Activated CD4-positive, alpha-beta memory T cell treated with anti-CD3 and anti-CD28 coated beads, Interleukin-2, amount 10 ng/mL, durations not matched to agents 7 days and 5 days (primary cell): Measurements from ENCODE around the gene ULBP2. TPM values are rescaled to one million over a fixed set of nuclear protein-coding genes. Genes with fewer than 3 reads are reported as not detected.
"Not testable (repeated sequence)": the region's sequence is repeated elsewhere in the genome, so short reads cannot be mapped to it uniquely, and the experiment has no call there.

Experiments
- CTCF ChIA-PET: fragments of 350-600 bp; sonication (Branson Sonifier 250); formaldehyde crosslinking; loops from one replicate; lab custom pipeline; 2021; ENCODE audit warnings: antibody characterized with exemption, inconsistent platforms; lab: Charles Lee
- POLR2A ChIA-PET: fragments of 350-600 bp; sonication (Branson Sonifier 250); formaldehyde crosslinking; loops from one replicate; lab custom pipeline; 2021; ENCODE audit warnings: antibody characterized with exemption; lab: Charles Lee
- DNase-seq: peaks from one replicate; pipeline ENCODE4 v3.0.0-alpha.2; 2020
- H3K27ac Mint-ChIP-seq: one replicate; pipeline ENCODE4 v1.8.0; 2021; ENCODE audit warnings: mild to moderate bottlenecking, mixed read lengths
- H3K27me3 Mint-ChIP-seq: one replicate; pipeline ENCODE4 v1.8.0; 2021; ENCODE audit warnings: mixed read lengths
- H3K36me3 Mint-ChIP-seq: one replicate; pipeline ENCODE4 v1.8.0; 2021; ENCODE audit warnings: low read depth, mixed read lengths
- H3K4me1 Mint-ChIP-seq: one replicate; pipeline ENCODE4 v1.8.0; 2021; ENCODE audit warnings: mixed read lengths
- H3K4me3 Mint-ChIP-seq: one replicate; pipeline ENCODE4 v1.8.0; 2021; ENCODE audit warnings: mild to moderate bottlenecking, mixed read lengths
- H3K9me3 Mint-ChIP-seq: one replicate; pipeline ENCODE4 v1.8.0; 2021; ENCODE audit warnings: mixed read lengths
- total RNA-seq, 2 experiments: library from RNA; stranded (reverse); gene quantifications; one replicate each; pipeline ENCODE4 v1.2.3, GENCODE V29; 2021

ULBP2 gene
- total RNA-seq, 2 experiments from 2014 or later = 1.5 to 1.8 TPM

DNA sequence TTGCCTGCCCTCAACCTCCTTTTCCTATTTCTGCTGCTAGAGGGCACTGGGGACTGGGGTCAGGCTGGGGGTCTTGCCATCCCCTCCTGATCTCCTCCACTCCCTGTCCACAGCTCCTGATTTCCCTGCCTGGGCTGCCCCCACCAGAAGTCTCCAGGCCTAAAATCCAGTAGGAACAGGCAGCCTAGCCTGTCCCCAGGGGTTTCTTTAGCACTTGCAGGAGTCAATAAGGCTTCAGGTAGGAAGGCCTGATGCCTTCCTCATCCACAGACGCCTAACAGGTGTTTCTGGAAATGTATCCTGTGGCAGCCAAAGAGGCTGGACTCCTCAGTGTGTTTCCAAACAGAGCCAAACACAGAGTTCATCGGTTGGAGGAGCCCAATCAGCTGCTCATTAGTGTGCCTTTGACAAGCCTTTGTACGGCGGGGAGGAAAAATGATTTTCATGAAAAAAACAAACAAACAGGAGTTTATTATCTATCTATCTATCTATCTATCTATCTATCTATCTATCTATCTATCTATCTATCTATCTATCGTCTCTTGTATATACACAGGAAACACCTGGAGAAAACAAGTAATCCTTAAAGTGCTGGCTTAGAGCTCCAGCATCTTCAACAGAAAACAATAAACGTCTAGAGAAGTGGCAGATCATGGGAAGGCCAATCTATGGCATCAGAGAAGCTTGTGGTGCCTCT is 40.2 kb upstream of the ULBP2 start:
- Mint-ChIP-seq H3K4me3 (no peak overlapping the region), H3K27ac (no peak overlapping the region), H3K9me3 (no peaks in the 10 kb centered on the region), H3K36me3 (no peaks in the 10 kb centered on the region), H3K4me1 (peaks cover 14% of the 10 kb centered on the region), H3K27me3 (peaks cover 11% of the 10 kb centered on the region)
- ChIA-PET CTCF (no interaction called here), POLR2A (no interaction called here)
- DNase-seq = no peak

DNA sequence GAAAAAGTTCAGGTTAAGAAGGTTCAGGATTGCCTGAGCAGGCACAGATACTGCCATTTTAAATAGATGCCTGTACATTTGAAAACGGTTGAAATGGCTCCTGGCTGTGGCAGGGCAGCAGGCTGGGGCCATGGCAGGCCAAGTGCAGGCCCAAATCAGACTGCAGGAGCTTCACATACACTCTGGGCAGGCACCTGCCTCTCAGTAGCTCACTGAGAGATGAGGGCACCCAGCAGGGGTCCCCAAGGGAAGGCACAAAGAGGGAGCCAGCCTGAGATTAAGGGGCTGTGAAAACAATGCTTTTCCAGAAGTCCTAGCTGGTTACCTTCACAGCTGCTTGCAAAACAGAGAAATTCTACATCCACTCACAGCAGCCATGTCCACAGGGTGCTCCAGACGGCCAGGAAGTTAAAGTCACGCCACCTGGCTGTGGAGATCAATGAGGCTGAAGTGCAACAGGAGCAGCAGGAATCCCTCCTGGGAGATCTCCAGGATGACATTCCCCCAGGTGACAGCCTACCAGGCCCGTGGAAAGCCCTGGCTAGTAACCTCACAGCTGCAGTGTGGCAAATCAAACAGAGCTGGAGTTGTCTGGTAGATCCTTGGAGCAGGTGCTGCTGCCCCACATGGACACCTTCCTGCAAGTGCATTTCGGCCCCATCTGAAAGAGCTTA is 37.7 kb upstream of the ULBP2 start:
- POLR2A ChIA-PET = interaction anchor here (1.0 kb wide), 1 partner anchor 62 kb away, joined by 3 read pairs; no protein-coding TSS in a partner anchor
- Mint-ChIP-seq H3K27me3 (peaks cover 14% of the 10 kb centered on the region), H3K9me3 (peaks cover 11% of the 10 kb centered on the region), H3K36me3 (peaks cover 2% of the 10 kb centered on the region), H3K27ac (no peak overlapping the region), H3K4me3 (no peak overlapping the region), H3K4me1 (no peaks in the 10 kb centered on the region)
- peak; percentile 8 for DNase-seq
- CTCF ChIA-PET = interaction anchor here (1.1 kb wide), 1 partner anchor 9 kb away, joined by 3 read pairs; no protein-coding TSS in a partner anchor

DNA sequence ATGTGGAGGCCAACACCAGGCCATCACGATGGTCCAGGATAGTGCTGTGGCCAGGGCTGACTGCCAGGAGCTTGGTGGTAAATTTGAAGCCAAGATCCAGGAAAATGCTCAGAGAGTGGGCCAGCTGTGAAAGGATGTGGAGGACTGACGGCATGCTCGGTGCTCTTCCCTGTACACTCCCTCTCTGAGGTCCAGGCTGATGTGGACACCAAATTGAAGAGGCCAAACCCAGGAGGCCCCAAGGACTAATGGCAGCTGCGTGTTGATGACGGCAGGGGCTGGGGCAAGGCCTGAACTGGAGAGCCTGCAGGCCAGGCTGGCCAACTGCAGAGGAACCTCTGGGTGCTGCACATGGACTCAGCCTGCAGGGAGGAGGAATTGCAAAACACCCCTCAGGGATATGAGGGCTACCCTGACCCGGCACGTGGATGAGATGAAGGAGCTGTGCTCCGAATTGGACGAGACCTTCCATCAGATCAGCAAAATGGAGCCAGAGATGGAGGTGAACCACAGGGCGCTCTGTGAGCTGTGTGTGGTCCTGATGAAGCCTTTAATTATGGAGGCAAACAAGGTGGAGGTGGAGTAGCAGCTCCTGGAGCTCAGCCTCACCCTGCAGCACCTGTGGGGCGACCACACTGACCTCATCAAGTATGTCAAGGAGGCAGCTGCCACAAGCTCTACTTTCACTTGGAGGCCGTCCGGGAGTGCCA is 37.0 kb upstream of the ULBP2 start:
- ChIA-PET CTCF (interaction anchor here (1.1 kb wide), 1 partner anchor 10 kb away, joined by 3 read pairs; no protein-coding TSS in a partner anchor), POLR2A (interaction anchor here (1.0 to 1.2 kb wide), 2 partner anchors 8 to 63 kb away, joined by 3 to 4 read pairs; no protein-coding TSS in a partner anchor)
- DNase-seq = peak; percentile 14
- Mint-ChIP-seq H3K27me3 (peaks cover 16% of the 10 kb centered on the region), H3K27ac (no peak overlapping the region), H3K4me3 (no peak overlapping the region), H3K36me3 (peaks cover 2% of the 10 kb centered on the region), H3K4me1 (no peaks in the 10 kb centered on the region), H3K9me3 (peaks cover 11% of the 10 kb centered on the region)

DNA sequence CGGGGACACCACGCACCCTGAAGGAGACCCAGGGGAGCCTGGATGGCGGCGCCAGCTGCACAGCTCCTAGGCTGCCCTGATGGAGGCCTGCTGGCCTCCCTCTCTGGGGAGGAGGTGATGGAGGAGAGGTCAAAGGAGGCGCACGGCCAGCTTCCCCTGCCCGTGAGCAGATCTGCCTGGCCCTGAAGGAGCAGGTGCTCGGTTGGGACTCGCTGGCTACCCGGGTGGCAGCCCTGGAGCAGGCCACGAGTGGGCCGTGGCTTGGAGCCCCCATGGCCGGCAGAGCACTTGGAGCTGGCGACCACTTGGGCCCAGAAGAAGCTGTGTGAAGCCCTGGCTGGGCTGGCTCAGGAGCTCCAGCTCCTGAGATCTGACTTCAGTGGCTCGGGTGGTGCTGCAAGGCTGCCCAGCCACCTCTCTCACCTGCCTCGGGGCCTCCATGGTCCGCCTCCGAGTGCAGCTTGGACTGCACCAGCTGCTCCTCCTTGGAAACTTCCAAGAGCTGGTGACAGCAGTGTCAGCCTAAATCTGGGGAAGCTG is 36.4 kb upstream of the ULBP2 start:
- H3K9me3 Mint-ChIP-seq = peaks cover 11% of the 10 kb centered on the region
- CTCF ChIA-PET = no interaction called here
- H3K27ac Mint-ChIP-seq = no peak overlapping the region
- H3K4me3 Mint-ChIP-seq = no peak overlapping the region
- peaks cover 17% of the 10 kb centered on the region for H3K27me3 Mint-ChIP-seq
- H3K4me1 Mint-ChIP-seq = no peaks in the 10 kb centered on the region
- POLR2A ChIA-PET = interaction anchor here (1.2 kb wide), 1 partner anchor 9 kb away, joined by 4 read pairs; no protein-coding TSS in a partner anchor
- H3K36me3 Mint-ChIP-seq = peaks cover 2% of the 10 kb centered on the region
- peak; percentile 1 for DNase-seq

DNA sequence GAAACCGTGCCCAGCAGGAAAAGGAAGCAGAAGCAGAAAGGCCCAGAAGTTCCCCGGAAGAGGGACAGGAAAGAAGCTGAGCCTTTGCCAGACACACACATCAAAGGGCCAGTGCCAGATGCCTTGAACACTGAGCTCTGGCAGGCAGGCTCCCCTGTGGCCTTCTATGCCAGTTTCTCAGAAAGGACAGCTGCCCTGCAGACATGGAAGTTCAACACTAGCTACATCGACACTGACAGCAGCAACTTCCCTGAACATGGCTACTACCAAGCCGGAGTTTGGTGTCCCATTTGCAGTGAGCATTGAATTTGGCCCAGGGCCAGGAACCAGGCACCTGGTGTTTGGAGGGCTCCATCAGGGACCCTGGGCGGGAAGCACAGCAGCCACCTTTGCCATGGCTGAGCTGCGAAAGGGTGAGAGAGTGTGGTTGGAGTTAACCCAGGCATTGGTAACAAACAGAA is 35.9 kb upstream of the ULBP2 start:
- ChIA-PET CTCF (interaction anchor here (0.6 kb wide), 1 partner anchor 73 kb away, joined by 5 read pairs; no protein-coding TSS in a partner anchor), POLR2A (interaction anchor here (1.2 kb wide), 1 partner anchor 9 kb away, joined by 4 read pairs; no protein-coding TSS in a partner anchor)
- no peaks in the 10 kb centered on the region for H3K4me1 Mint-ChIP-seq
- DNase-seq = no peak
- no peak overlapping the region for H3K4me3 Mint-ChIP-seq
- peaks cover 2% of the 10 kb centered on the region for H3K36me3 Mint-ChIP-seq
- no peak overlapping the region for H3K27ac Mint-ChIP-seq
- peaks cover 11% of the 10 kb centered on the region for H3K9me3 Mint-ChIP-seq
- peaks cover 18% of the 10 kb centered on the region for H3K27me3 Mint-ChIP-seq

DNA sequence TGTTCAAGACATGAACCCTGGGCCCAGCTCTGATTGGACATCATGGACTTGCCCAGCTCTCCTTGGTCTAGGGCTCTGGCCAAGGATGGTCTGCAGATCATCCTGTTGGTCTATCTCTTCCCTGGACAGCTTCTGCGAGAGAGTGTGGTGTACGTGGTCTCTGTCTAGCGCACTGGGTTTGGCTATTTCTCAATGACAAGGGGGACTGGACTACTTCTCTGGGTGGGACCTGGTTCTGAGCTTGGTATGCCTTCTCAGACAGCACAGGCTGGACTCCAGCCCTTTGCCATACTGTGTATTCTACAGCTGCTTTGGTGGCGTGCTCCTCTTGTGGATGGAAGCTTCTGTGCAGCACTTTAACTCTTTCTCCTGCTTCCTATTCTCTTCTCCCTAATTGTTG is 35.4 kb upstream of the ULBP2 start:
- DNase-seq = no peak
- Mint-ChIP-seq H3K36me3 (peaks cover 2% of the 10 kb centered on the region), H3K4me1 (no peaks in the 10 kb centered on the region), H3K27me3 (peaks cover 18% of the 10 kb centered on the region), H3K4me3 (no peak overlapping the region), H3K9me3 (peaks cover 11% of the 10 kb centered on the region), H3K27ac (no peak overlapping the region)
- POLR2A ChIA-PET = no interaction called here
- CTCF ChIA-PET = interaction anchor here (0.6 kb wide), 1 partner anchor 74 kb away, joined by 5 read pairs; no protein-coding TSS in a partner anchor

DNA sequence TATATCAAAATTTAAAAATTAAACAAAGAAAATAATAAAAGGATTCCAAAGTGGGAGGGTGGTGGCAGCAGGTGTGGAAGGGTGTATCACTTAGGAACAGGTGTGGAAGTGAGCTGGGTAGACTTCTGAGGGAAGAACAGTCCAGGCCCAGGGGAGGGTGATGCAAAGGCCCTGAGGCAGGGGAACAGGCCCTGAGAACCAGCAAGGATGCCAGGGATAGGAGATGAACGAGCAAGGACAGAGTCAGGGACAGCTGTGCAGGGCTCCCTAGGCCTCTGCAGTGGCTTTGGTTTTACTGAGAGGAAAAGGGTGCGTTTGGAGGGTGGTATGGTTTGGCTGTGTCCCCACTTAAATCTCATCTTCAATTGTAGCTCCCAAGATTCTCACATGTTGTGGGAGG is 34.5 kb upstream of the ULBP2 start:
- Mint-ChIP-seq H3K36me3 (peaks cover 2% of the 10 kb centered on the region), H3K4me3 (no peak overlapping the region), H3K27ac (no peak overlapping the region), H3K27me3 (peaks cover 14% of the 10 kb centered on the region), H3K9me3 (peaks cover 11% of the 10 kb centered on the region), H3K4me1 (no peaks in the 10 kb centered on the region)
- ChIA-PET POLR2A (no interaction called here), CTCF (no interaction called here)
- DNase-seq = no peak

DNA sequence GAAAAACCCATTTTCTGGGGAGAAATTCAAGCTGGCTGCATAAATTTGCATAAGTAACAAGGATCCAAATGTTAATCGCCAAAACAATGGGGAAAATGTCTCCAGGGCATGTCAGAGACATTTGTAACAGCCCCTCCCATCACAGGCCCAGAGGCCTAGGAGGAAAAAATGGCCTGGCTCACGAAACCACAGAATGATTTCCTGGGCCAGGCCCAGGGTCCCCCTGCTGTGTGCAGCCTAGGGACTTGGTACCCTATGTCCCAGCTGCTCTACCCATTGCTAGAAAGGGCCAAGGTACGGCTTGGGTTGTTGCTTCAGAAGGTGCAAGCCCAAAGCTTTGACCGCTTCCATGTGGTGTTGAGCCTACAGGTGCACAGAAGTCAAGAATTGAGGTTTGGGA is 33.3 kb upstream of the ULBP2 start:
- H3K36me3 Mint-ChIP-seq, H3K4me3 Mint-ChIP-seq, POLR2A ChIA-PET, DNase-seq, H3K4me1 Mint-ChIP-seq, H3K27ac Mint-ChIP-seq, CTCF ChIA-PET: not testable (repeated sequence)
- peaks cover 11% of the 10 kb centered on the region for H3K9me3 Mint-ChIP-seq
- peaks cover 24% of the 10 kb centered on the region for H3K27me3 Mint-ChIP-seq

DNA sequence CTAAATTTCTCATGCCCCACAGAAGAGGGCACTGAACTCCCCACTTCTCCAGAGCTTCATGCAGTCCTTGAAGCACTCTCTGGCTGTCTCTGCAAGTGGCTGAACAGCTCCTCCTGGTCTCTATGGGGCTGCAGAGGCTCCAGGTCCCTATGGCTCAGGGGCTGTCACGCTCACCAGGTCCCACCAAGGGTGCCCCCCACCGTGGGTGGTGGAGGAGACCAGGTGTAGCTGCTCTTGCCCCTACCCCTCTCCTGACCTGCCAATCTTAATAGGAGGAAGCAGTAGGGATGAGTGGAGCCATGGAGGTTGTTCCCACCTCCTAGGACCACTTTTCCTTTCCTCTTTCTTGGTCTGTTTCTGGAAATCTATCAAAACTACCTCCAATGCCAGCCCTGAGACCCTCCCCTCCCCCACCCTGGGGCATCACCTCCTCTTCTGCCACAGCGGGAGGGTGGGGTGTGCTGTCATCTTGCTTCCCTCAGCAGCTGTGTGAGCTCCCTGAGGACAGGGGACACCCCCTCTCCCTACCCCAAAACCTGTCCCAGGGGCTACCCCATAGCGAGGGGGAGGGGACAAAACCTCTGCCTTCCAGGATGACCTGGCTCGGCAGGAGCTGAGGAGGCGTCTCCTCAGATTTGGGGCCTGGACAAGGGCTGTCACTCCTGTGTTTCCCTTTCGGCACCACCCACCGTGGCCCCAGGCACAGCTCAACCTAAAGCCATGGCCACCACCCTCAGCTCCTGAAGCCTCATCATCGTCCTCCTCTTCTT is 31.9 kb upstream of the ULBP2 start:
- Mint-ChIP-seq H3K4me3 (no peak overlapping the region), H3K36me3 (peaks cover 2% of the 10 kb centered on the region), H3K27me3 (peaks cover 34% of the 10 kb centered on the region), H3K27ac (no peak overlapping the region), H3K4me1 (no peaks in the 10 kb centered on the region), H3K9me3 (peaks cover 11% of the 10 kb centered on the region)
- ChIA-PET CTCF (no interaction called here), POLR2A (no interaction called here)
- no peak for DNase-seq

DNA sequence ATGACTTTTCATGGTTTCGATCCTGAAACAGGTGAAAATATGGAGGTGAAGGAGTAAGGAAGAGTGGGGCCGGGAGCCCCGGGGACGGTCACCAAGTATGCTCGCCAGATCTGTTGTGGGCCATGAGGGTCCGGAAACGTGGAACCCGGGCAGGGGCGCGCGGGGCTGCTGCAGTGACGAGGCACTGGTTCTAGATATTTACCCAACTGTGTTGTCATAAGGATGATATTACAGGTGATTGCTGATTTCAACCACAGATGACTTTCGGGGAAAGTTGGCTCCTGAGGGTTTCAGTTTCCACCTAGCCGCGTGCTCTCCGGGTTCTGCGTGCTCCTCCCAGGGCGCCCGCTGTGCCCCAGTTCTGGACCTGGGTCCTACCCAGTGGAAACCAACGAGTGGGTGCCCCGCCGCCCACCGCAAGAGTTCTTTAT is 31.1 kb upstream of the ULBP2 start:
- peaks cover 2% of the 10 kb centered on the region for H3K36me3 Mint-ChIP-seq
- H3K9me3 Mint-ChIP-seq = peaks cover 11% of the 10 kb centered on the region
- H3K4me1 Mint-ChIP-seq = no peaks in the 10 kb centered on the region
- ChIA-PET CTCF (no interaction called here), POLR2A (no interaction called here)
- no peak overlapping the region for H3K27ac Mint-ChIP-seq
- no peak for DNase-seq
- peaks cover 32% of the 10 kb centered on the region for H3K27me3 Mint-ChIP-seq
- no peak overlapping the region for H3K4me3 Mint-ChIP-seq

DNA sequence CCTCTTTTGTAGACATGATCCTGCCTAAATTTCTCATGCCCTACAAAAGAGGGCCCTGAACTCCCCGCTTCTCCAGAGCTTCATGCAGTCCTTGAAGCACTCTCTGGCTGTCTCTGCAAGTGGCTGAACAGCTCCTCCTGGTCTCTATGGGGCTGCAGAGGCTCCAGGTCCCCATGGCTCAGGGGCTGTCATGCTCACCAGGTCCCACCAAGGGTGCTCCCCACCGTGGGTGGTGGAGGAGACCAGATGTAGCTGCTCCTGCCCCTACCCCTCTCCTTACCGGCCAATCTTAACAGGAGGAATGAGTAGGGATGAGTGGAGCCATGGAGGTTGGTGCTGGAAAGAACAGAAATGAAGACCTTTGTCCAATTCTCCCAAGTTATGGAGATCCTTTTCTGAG is 29.1 kb upstream of the ULBP2 start:
- Mint-ChIP-seq H3K9me3 (peaks cover 11% of the 10 kb centered on the region), H3K27me3 (peaks cover 29% of the 10 kb centered on the region)
- H3K36me3 Mint-ChIP-seq, H3K4me3 Mint-ChIP-seq, H3K27ac Mint-ChIP-seq, CTCF ChIA-PET, H3K4me1 Mint-ChIP-seq, POLR2A ChIA-PET, DNase-seq: not testable (repeated sequence)

DNA sequence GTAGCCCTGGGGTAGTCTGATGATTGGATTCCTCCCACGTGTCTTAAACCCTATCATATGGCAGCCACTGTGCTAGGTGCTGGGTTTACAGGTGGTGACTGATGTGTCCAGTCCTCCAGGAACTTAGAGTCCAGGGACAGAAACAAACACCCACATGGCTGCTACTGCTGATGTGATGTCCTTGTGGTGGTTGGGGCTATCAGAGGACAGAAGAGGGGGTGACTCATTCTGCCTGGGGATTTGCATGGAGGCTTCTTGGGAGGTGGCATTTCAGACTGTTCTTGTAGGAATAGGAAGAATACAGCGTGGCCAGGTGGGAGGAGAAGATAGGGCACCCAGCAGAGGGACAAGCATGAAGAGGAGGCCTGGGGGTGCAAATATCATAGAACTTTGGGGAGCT is 28.7 kb upstream of the ULBP2 start:
- peaks cover 8% of the 10 kb centered on the region for H3K9me3 Mint-ChIP-seq
- no peaks in the 10 kb centered on the region for H3K4me1 Mint-ChIP-seq
- peaks cover 27% of the 10 kb centered on the region for H3K27me3 Mint-ChIP-seq
- H3K36me3 Mint-ChIP-seq = peaks cover 1% of the 10 kb centered on the region
- POLR2A ChIA-PET = no interaction called here
- DNase-seq = no peak
- H3K27ac Mint-ChIP-seq = no peak overlapping the region
- no peak overlapping the region for H3K4me3 Mint-ChIP-seq
- CTCF ChIA-PET = no interaction called here
